Esophagus squamous epithelium (tissue), 5 donors: Measurements from ENCODE around the gene SARS2. TPM values are rescaled to one million over a fixed set of nuclear protein-coding genes. Genes with fewer than 3 reads are reported as not detected.

Experiments used
- DNase-seq: peaks from one replicate; lab custom pipeline; 2025; lab: John Stamatoyannopoulos, UW
- H3K27ac ChIP-seq, 4 donors: fragments of 200-600 bp; sonication (generic); one replicate each; pipeline ENCODE4 v1.5.1; 2016 to 2019; ENCODE audit warnings: mild to moderate bottlenecking in 1 of 4
- H3K27me3 ChIP-seq, 4 donors: fragments of 200-600 bp; sonication (generic); 1 replicate in 3 of 4; 2 replicates in 1 of 4; pipeline versions ENCODE4 v1.5.1 to v1.6.0; 2017 to 2021; ENCODE audit warnings: antibody characterized with exemption in 1 of 4
- H3K36me3 ChIP-seq, 3 donors: fragments of 200-600 bp; sonication (generic); one replicate each; pipeline ENCODE4 v1.5.1; 2016 to 2019
- H3K4me1 ChIP-seq, 3 donors: fragments of 200-600 bp; sonication (generic); one replicate each; pipeline ENCODE4 v1.5.1; 2017 to 2019
- H3K4me3 ChIP-seq, 4 donors: fragments of 200-600 bp; sonication (generic); 1 replicate in 3 of 4; 2 replicates in 1 of 4; pipeline ENCODE4 v1.5.1; 2016 to 2019; ENCODE audit warnings: mild to moderate bottlenecking in 2 of 4, moderate library complexity in 1 of 4
- H3K9me3 ChIP-seq, 3 donors: fragments of 200-600 bp; sonication (generic); one replicate each; pipeline ENCODE4 v1.5.1; 2016 to 2019
- CTCF ChIP-seq, 6 experiments: fragments of 450-650 bp in 4 of 6; fragments of 200-600 bp in 2 of 6; sonication (generic) in 2 of 6; IDR thresholded peaks; one replicate each; pipeline ENCODE4 v1.5.1; 2016 to 2019; ENCODE audit warnings: antibody characterized with exemption in 6 of 6, mild to moderate bottlenecking in 4 of 6, moderate library complexity in 4 of 6
- POLR2A ChIP-seq, 4 donors: fragments of 450-650 bp; IDR thresholded peaks; one replicate each; pipeline ENCODE4 v1.6.1; 2017; ENCODE audit warnings: antibody characterized with exemption in 4 of 4, mild to moderate bottlenecking in 4 of 4, moderate library complexity in 3 of 4
- WGBS, 2 donors: methylation state at CpG; one replicate each; pipeline ENCODE4 v1.1.5; 2018; 5-methylcytosine and 5-hydroxymethylcytosine counted together
- intact Hi-C: fragments of 100-400 bp; cut with DNase I; formaldehyde crosslinking; loops from one replicate; pipeline ENCODE4 v1.15.0; 2022
- total RNA-seq, 4 donors: library from RNA; depleted of rRNA; stranded (reverse); fragments of >200 nt; gene quantifications; one replicate each; pipeline ENCODE4 v1.1.0, GENCODE V29; 2016
- donor health status: DM: yes; HTN: yes; CAD: no.

Gene SARS2
- total RNA-seq, 4 donors from 2014 or later, result 21.2 to 32.7 (median 25.2) TPM

GRCh38 chr19:38975861-38976271, 45.3 kb upstream of the SARS2 start:
- H3K27ac ChIP-seq, result peak overlapping the region; percentile 79 to 92 (median 86)
- peaks cover 11 to 29% (median 12%) of the 10 kb centered on the region in 3 donors for H3K4me1 ChIP-seq
- peak overlapping the region; percentile 43 to 72 (median 62) for H3K4me3 ChIP-seq
- DNase-seq, result no peak
- no peak for TF ChIP-seq POLR2A (IDR thresholded peaks at IDR 0.05)
- no peak for TF ChIP-seq CTCF (IDR thresholded peaks at IDR 0.05)
- H3K36me3 ChIP-seq, result no peaks in the 10 kb centered on the region
- peaks cover 0 to 15% (median 0%) of the 10 kb centered on the region in 4 donors for H3K27me3 ChIP-seq
- intact Hi-C loops, result no loop called here
- WGBS, 2 donors, result 7 to 11% methylated on average over 5 to 7 of the region's 22 CpGs
- no peaks in the 10 kb centered on the region for H3K9me3 ChIP-seq

- peaks cover 12 to 29% (median 13%) of the 10 kb centered on the region in 3 donors for H3K4me1 ChIP-seq
- peak within 1 kb of the TSS; percentile 79 to 92 (median 86) for H3K27ac ChIP-seq
- H3K27me3 ChIP-seq, result peaks cover 0 to 15% (median 0%) of the 10 kb centered on the region in 4 donors
- peak within 1 kb of the TSS; percentile 43 to 72 (median 62) for H3K4me3 ChIP-seq
- intact Hi-C loops, result no loop called here
- TF ChIP-seq POLR2A (IDR thresholded peaks at IDR 0.05), result no peak
- peak in 1 of 6 experiments; percentile 5 for TF ChIP-seq CTCF (IDR thresholded peaks at IDR 0.05)
- WGBS, 2 donors, result 16 to 18% methylated on average over 12 to 13 of the region's 63 CpGs
- no peak for DNase-seq
- H3K36me3 ChIP-seq, result no peaks in the 10 kb centered on the region
- H3K9me3 ChIP-seq, result no peaks in the 10 kb centered on the region
These were observed 44.8 kb upstream of the SARS2 start, which contains the start of gene FBXO17 for GRCh38 chr19:38975214-38975860. Gene FBXO17 (minus strand): TSS chr19:38975742. CDS start chr19:38950319, 25,423 bp downstream.

- no peaks in the 10 kb centered on the region for H3K9me3 ChIP-seq
- TF ChIP-seq CTCF (IDR thresholded peaks at IDR 0.05) (no peak), POLR2A (IDR thresholded peaks at IDR 0.05) (no peak)
- peaks cover 0 to 15% (median 0%) of the 10 kb centered on the region in 4 donors for H3K27me3 ChIP-seq
- peaks cover 12 to 29% (median 13%) of the 10 kb centered on the region in 3 donors for H3K4me1 ChIP-seq
- intact Hi-C loops, result no loop called here
- no peaks in the 10 kb centered on the region for H3K36me3 ChIP-seq
- H3K27ac ChIP-seq, result peak overlapping the region; percentile 79 to 92 (median 86)
- peak overlapping the region; percentile 43 to 72 (median 62) for H3K4me3 ChIP-seq
- WGBS, 2 donors, result 25 to 29% methylated on average over 19 of the region's 19 CpGs
- DNase-seq, result no peak
These were observed 44.2 kb upstream of the SARS2 start for GRCh38 chr19:38974624-38975213.

GRCh38 chr19:38971672-38972071, 41.1 kb upstream of the SARS2 start:
- peaks cover 12 to 28% (median 12%) of the 10 kb centered on the region in 3 donors for H3K4me1 ChIP-seq
- TF ChIP-seq POLR2A (IDR thresholded peaks at IDR 0.05) (no peak), CTCF (IDR thresholded peaks at IDR 0.05) (no peak)
- DNase-seq, result no peak
- intact Hi-C loops, result no loop called here
- no peak overlapping the region for H3K4me3 ChIP-seq
- WGBS, 2 donors, result 71 to 84% methylated on average over 2 of the region's 2 CpGs
- H3K27ac ChIP-seq, result no peak overlapping the region
- peaks cover 0 to 10% (median 0%) of the 10 kb centered on the region in 4 donors for H3K27me3 ChIP-seq
- no peaks in the 10 kb centered on the region for H3K36me3 ChIP-seq
- no peaks in the 10 kb centered on the region for H3K9me3 ChIP-seq
